ENCODE results near the gene ERLIN1. TPM values are rescaled to one million over a fixed set of nuclear protein-coding genes. Genes with fewer than 3 reads are reported as not detected.

ERLIN1 gene
- total RNA-seq, 1 experiment from 2014 or later, result 79.8 TPM

DNA sequence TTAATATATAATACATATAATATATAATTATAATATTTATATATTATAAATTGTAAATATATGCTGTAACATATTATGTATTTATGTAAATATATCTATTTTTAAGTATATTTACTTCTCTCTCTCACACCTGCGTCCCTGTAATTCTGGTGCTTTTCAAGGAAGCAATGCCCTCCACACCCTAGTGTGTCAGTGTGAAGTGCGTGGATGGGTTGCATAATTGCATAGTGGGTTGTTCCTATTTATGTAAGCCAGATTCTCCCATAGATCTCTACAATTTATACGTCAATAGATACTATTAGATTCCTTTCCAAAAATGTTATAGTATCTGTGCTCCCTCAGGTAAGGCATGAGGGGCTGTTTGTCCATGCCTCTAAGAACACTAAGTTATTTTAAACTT lies 54.3 kb downstream of the ERLIN1 start:
- ChIA-PET POLR2A (no interaction called here), CTCF (no interaction called here)
- no peak for TF ChIP-seq POLR2AphosphoS5 (IDR thresholded peaks at IDR 0.05; ENCODE audit: low read depth, low read length)
- TF ChIP-seq TCF7L2 (IDR thresholded peaks at IDR 0.05; ENCODE audit: low read depth, low read length), result no peak
- TF ChIP-seq, protein P1, sequence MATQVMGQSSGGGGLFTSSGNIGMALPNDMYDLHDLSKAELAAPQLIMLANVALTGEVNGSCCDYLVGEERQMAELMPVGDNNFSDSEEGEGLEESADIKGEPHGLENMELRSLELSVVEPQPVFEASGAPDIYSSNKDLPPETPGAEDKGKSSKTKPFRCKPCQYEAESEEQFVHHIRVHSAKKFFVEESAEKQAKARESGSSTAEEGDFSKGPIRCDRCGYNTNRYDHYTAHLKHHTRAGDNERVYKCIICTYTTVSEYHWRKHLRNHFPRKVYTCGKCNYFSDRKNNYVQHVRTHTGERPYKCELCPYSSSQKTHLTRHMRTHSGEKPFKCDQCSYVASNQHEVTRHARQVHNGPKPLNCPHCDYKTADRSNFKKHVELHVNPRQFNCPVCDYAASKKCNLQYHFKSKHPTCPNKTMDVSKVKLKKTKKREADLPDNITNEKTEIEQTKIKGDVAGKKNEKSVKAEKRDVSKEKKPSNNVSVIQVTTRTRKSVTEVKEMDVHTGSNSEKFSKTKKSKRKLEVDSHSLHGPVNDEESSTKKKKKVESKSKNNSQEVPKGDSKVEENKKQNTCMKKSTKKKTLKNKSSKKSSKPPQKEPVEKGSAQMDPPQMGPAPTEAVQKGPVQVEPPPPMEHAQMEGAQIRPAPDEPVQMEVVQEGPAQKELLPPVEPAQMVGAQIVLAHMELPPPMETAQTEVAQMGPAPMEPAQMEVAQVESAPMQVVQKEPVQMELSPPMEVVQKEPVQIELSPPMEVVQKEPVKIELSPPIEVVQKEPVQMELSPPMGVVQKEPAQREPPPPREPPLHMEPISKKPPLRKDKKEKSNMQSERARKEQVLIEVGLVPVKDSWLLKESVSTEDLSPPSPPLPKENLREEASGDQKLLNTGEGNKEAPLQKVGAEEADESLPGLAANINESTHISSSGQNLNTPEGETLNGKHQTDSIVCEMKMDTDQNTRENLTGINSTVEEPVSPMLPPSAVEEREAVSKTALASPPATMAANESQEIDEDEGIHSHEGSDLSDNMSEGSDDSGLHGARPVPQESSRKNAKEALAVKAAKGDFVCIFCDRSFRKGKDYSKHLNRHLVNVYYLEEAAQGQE (IDR thresholded peaks at IDR 0.05; ENCODE audit: insufficient read depth in 1 of 2, low read depth in 2 of 2, low read length in 1 of 2), result no peak
- TF ChIP-seq, protein P2, sequence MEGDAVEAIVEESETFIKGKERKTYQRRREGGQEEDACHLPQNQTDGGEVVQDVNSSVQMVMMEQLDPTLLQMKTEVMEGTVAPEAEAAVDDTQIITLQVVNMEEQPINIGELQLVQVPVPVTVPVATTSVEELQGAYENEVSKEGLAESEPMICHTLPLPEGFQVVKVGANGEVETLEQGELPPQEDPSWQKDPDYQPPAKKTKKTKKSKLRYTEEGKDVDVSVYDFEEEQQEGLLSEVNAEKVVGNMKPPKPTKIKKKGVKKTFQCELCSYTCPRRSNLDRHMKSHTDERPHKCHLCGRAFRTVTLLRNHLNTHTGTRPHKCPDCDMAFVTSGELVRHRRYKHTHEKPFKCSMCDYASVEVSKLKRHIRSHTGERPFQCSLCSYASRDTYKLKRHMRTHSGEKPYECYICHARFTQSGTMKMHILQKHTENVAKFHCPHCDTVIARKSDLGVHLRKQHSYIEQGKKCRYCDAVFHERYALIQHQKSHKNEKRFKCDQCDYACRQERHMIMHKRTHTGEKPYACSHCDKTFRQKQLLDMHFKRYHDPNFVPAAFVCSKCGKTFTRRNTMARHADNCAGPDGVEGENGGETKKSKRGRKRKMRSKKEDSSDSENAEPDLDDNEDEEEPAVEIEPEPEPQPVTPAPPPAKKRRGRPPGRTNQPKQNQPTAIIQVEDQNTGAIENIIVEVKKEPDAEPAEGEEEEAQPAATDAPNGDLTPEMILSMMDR (IDR thresholded peaks at IDR 0.05), result no peak
- TF ChIP-seq SIN3A (IDR thresholded peaks at IDR 0.05; ENCODE audit: borderline replicate concordance, insufficient read depth, low read depth, low read length), result no peak
- in situ Hi-C loops (cut with HindIII; ENCODE audit: low pct_unique_long_range_greater_than_20kb, low sequenced_read_pairs), result no loop called here
- no peaks in the 10 kb centered on the region; the same call in 1 of the 2 replicates for H3K9me3 ChIP-seq (ENCODE audit: control insufficient read depth, insufficient read depth, low read depth, low read length)
- no peak overlapping the region for H3K27ac ChIP-seq (ENCODE audit: low read length)
- H3K36me3 ChIP-seq (ENCODE audit: control insufficient read depth, insufficient read depth, low read length), result no peaks in the 10 kb centered on the region
- DNase-seq (ENCODE audit: low read depth, low spot score) (no peak), ATAC-seq (no peak)
- BruUV-seq (replicated peaks), result no TSS peak
- H3K4me3 ChIP-seq (ENCODE audit: low read depth in 2 of 2, low read length in 2 of 2), result no peak overlapping the region
- no peaks in the 10 kb centered on the region for H3K27me3 ChIP-seq (ENCODE audit: control insufficient read depth, insufficient read depth, low read length)
- intact Hi-C loops (cut with micrococcal nuclease; ENCODE audit: unreplicated experiment), result no loop called here
- H3K4me1 ChIP-seq (ENCODE audit: control insufficient read depth, insufficient read depth, low read length), result no peaks in the 10 kb centered on the region

DNA sequence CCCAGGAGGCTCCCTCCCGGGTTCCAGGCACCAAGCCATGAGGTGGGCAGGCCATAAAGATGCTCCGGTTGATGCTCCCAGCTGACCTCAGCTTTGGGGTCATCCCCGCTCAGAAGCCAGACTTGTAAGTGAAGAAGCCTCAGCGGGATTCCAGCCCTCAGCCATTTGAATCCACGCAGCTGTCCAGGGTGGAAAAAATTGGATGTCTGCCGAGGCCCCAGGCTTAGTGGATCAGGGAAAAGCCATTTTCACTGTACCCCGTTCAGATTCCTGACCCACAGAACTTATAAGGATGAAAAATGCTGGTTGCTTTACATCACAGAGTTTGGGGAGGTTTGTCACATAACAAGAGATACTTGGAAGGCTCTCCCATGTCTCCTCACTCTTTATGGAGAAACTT lies 55.0 kb downstream of the ERLIN1 start:
- DNase-seq (ENCODE audit: low read depth, low spot score) (no peak), ATAC-seq (no peak)
- TF ChIP-seq, protein P2 (IDR thresholded peaks at IDR 0.05), result no peak
- no peak for TF ChIP-seq POLR2AphosphoS5 (IDR thresholded peaks at IDR 0.05; ENCODE audit: low read depth, low read length)
- intact Hi-C loops (cut with micrococcal nuclease; ENCODE audit: unreplicated experiment), result no loop called here
- no peaks in the 10 kb centered on the region; the same call in 1 of the 2 replicates for H3K9me3 ChIP-seq (ENCODE audit: control insufficient read depth, insufficient read depth, low read depth, low read length)
- BruUV-seq (replicated peaks), result no TSS peak
- no peaks in the 10 kb centered on the region for H3K36me3 ChIP-seq (ENCODE audit: control insufficient read depth, insufficient read depth, low read length)
- H3K27ac ChIP-seq (ENCODE audit: low read length), result no peak overlapping the region
- no peak overlapping the region for H3K4me3 ChIP-seq (ENCODE audit: low read depth in 2 of 2, low read length in 2 of 2)
- ChIA-PET CTCF (no interaction called here), POLR2A (no interaction called here)
- H3K27me3 ChIP-seq (ENCODE audit: control insufficient read depth, insufficient read depth, low read length), result no peaks in the 10 kb centered on the region
- in situ Hi-C loops (cut with HindIII; ENCODE audit: low pct_unique_long_range_greater_than_20kb, low sequenced_read_pairs), result no loop called here
- no peaks in the 10 kb centered on the region for H3K4me1 ChIP-seq (ENCODE audit: control insufficient read depth, insufficient read depth, low read length)
